ENCODE measurements around the gene GPR34. TPM values are rescaled to one million over a fixed set of nuclear protein-coding genes. Genes with fewer than 3 reads are reported as not detected.

The GPR34 gene
- total and polyA plus RNA-seq, 2 experiments from 2014 or later, result 0.71 to 1.7 TPM

GRCh38 chrX:41655631-41656030 is 33.1 kb upstream of the GPR34 start:
- H3K4me3 ChIP-seq, result no peak overlapping the region
- no peaks in the 10 kb centered on the region for H4K20me1 ChIP-seq (ENCODE audit: insufficient read depth, poor library complexity, severe bottlenecking)
- no peak for TF ChIP-seq EZH2 (IDR thresholded peaks at IDR 0.05; ENCODE audit: borderline replicate concordance)
- no peak for TF ChIP-seq CTCF (IDR thresholded peaks at IDR 0.05; ENCODE audit: poor library complexity)
- TF ChIP-seq EZH2phosphoT487 (IDR thresholded peaks at IDR 0.05; ENCODE audit: low read depth, severe bottlenecking, unreplicated experiment), result no peak
- no peaks in the 10 kb centered on the region for H3K36me3 ChIP-seq (replicated peaks; ENCODE audit: insufficient read depth, low read depth)
- no peaks in the 10 kb centered on the region for H3K9me2 ChIP-seq (replicated peaks; ENCODE audit: insufficient read depth)
- H3K27me3 ChIP-seq, result no peaks in the 10 kb centered on the region
- no peaks in the 10 kb centered on the region for H3K4me1 ChIP-seq (ENCODE audit: insufficient read depth)
- no peaks in the 10 kb centered on the region for H3K9me3 ChIP-seq (ENCODE audit: low read depth)
- no peak overlapping the region for H3K4me2 ChIP-seq
- DNase-seq (ENCODE audit: low spot score), result no peak
- no peak overlapping the region for H3K27ac ChIP-seq
- no peaks in the 10 kb centered on the region for H3K79me2 ChIP-seq
- WGBS (ENCODE audit: low lambda C conversion rate, missing lambda C conversion rate), result 79% methylated on average over 4 of the region's 4 CpGs
- H2AFZ ChIP-seq, result no peak overlapping the region

DNA sequence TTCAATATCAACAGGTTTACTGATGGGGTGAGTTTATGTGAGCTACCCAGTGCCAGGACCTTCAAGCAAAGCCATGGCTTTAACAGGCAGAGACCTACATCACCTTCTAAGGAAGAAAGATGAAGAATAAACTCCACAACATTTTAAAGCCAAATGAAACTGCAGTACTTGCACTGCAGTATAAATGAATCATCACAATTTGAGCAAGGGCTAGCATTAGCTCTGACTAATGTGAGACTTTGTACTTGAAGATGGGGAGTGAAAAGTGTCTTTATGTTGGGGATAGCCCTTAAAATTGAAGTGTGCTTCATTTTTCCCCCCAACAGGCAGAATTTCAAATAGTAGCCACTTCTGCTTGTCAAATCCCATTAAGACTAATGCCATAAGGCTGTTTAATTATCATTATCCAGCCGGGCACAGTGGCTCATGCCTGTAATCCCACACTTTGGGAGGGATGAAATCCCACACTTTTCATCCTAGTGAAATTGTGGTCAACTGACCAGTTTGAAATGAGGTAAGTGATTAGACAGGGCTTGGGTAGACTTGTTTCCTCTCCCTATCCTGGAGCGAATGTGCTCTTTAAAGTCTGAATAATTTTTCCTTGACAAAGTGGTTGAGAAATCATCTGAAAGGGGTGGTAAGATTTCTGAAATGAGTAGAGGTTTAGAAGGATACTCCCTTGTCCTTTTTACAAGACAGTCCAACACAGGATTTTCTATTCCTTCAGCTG is 27.2 kb upstream of the GPR34 start:
- H2AFZ ChIP-seq, result no peak overlapping the region
- no peaks in the 10 kb centered on the region for H3K9me2 ChIP-seq (replicated peaks; ENCODE audit: insufficient read depth)
- TF ChIP-seq CTCF (IDR thresholded peaks at IDR 0.05; ENCODE audit: poor library complexity), result no peak
- no peak for TF ChIP-seq EZH2phosphoT487 (IDR thresholded peaks at IDR 0.05; ENCODE audit: low read depth, severe bottlenecking, unreplicated experiment)
- H3K4me3 ChIP-seq, result no peak overlapping the region
- no peaks in the 10 kb centered on the region for H3K4me1 ChIP-seq (ENCODE audit: insufficient read depth)
- no peaks in the 10 kb centered on the region for H3K79me2 ChIP-seq
- no peak for DNase-seq (ENCODE audit: low spot score)
- 83% methylated on average over 2 of the region's 2 CpGs for WGBS (ENCODE audit: low lambda C conversion rate, missing lambda C conversion rate)
- no peaks in the 10 kb centered on the region for H3K27me3 ChIP-seq
- no peaks in the 10 kb centered on the region for H3K9me3 ChIP-seq (ENCODE audit: low read depth)
- no peak overlapping the region for H3K27ac ChIP-seq
- no peak overlapping the region for H3K4me2 ChIP-seq
- no peaks in the 10 kb centered on the region for H4K20me1 ChIP-seq (ENCODE audit: insufficient read depth, poor library complexity, severe bottlenecking)
- H3K36me3 ChIP-seq (replicated peaks; ENCODE audit: insufficient read depth, low read depth), result no peaks in the 10 kb centered on the region

DNA sequence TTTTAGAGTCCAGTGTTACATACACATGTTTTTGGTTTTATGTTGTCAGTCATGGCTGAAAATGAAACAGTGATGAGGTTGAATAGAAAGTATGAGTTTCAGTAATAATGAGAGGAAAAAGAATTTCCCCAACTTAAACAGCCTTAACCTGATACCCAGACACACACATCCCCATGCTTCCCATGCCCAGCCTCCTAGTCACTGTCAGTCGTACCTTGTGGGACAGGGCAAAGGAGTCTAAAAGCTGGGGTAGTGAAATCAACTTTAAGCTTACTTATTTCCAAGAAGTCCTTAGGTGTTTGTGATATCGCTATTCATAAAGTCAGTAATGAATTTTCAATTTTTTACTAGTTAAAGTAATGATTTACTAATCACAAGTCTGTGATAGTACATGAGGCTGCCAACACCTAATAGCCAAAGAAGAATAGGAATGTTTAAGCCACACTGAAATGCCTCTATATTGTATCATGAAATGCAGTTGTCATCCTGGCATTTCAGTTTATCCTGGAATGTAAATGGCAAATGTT is 24.3 kb upstream of the GPR34 start:
- Histone ChIP-seq H3K9me3 (ENCODE audit: low read depth) (no peaks in the 10 kb centered on the region), H3K27me3 (no peaks in the 10 kb centered on the region), H4K20me1 (ENCODE audit: insufficient read depth, poor library complexity, severe bottlenecking) (no peaks in the 10 kb centered on the region), H3K79me2 (no peaks in the 10 kb centered on the region), H2AFZ (no peak overlapping the region), H3K4me2 (no peak overlapping the region), H3K36me3 (replicated peaks; ENCODE audit: insufficient read depth, low read depth) (no peaks in the 10 kb centered on the region), H3K4me1 (ENCODE audit: insufficient read depth) (peaks cover 3% of the 10 kb centered on the region), H3K4me3 (no peak overlapping the region), H3K9me2 (replicated peaks; ENCODE audit: insufficient read depth) (no peaks in the 10 kb centered on the region), H3K27ac (peak overlapping the region; percentile 25)
- no peak for DNase-seq (ENCODE audit: low spot score)
- TF ChIP-seq CTCF (IDR thresholded peaks at IDR 0.05; ENCODE audit: poor library complexity), result no peak
- no peak for TF ChIP-seq EZH2 (IDR thresholded peaks at IDR 0.05; ENCODE audit: borderline replicate concordance)
- no peak for TF ChIP-seq EZH2phosphoT487 (IDR thresholded peaks at IDR 0.05; ENCODE audit: low read depth, severe bottlenecking, unreplicated experiment)
- 76% methylated on average over 2 of the region's 2 CpGs for WGBS (ENCODE audit: low lambda C conversion rate, missing lambda C conversion rate)
